ENCODE data around the gene CENPVL1.

GRCh38 chrX:51759055-51759839, 48.9 kb downstream of the CENPVL1 start:
- TF ChIP-seq CTCF (IDR thresholded peaks at IDR 0.05; ENCODE audit: low read depth, low read length) (no peak), POLR2A (IDR thresholded peaks at IDR 0.05; ENCODE audit: extremely low read depth, insufficient read length) (no peak)
